Adrenal gland (tissue), 12 donors: ENCODE measurements around the gene SYK. TPM values are rescaled to one million over a fixed set of nuclear protein-coding genes. Genes with fewer than 3 reads are reported as not detected.

Source experiments
- polyA plus RNA-seq, 3 donors: library from polyadenylated mRNA; stranded (reverse); fragments of 200-250 nt in 2 of 3; fragments of 350-450 nt in 1 of 3; fragmentation: Illumina TruSeq in 1 of 3; extraction: RNeasy Lipid Tissue Mini Kit (QIAGEN cat#74804) in 1 of 3; gene quantifications; one replicate each; pipeline ENCODE4 v1.2.3, GENCODE V29; 2013 to 2014
- total RNA-seq, 9 donors: library from RNA; depleted of rRNA in 4 of 9; stranded (reverse); fragments of >200 nt in 4 of 9; fragments of 120-200 nt in 1 of 9; fragmentation: NEBNext Ultra II Directional in 1 of 9; extraction: Animal tissue kit (Norgen Biotek cat#: 25700) in 1 of 9; gene quantifications; one replicate each; pipeline versions ENCODE4 v1.1.0 to v1.2.4, GENCODE V29; 2013 to 2023
- donor health status: healthy with polysubstance abuse.
- donor health status: Bipolar disorder and iron deficiency.
- donor health status: DM: yes; HTN: yes; CAD: no.
- donor health status: DM: no; HTN: no; CAD: no.
- donor health status: DM: no; HTN: no; CAD: no.
- donor health status: DM: yes; HTN: yes; CAD: no.

Gene SYK
- total and polyA plus RNA-seq, 12 donors, result 2.0 to 21.5 (median 14.1) TPM

Other genes with a start within 250 kb of the SYK start
- gene DIRAS2, start 159.0 kb upstream of the SYK start, total RNA-seq, result 1 to 10 TPM in 4 of 9 donors, under 1 TPM in 2, not detected in 3; 0.06 to 3.1 (median 1.5) TPM
- gene DIRAS2, start 159.0 kb upstream of the SYK start, polyA plus RNA-seq, result 1 to 10 TPM in 2 of 3 donors, under 1 TPM in 1; 0.24 to 2.8 (median 1.2) TPM